Thymus (tissue), 11 donors: ENCODE data around the gene CCL4. TPM values are rescaled to one million over a fixed set of nuclear protein-coding genes. Genes with fewer than 3 reads are reported as not detected.
"Not testable (repeated sequence)": the region's sequence is repeated elsewhere in the genome, so short reads cannot be mapped to it uniquely, and the experiment has no call there.

ENCODE experiments used
- DNase-seq, 9 donors: peaks; one replicate each; pipeline ENCODE4 v3.0.0-alpha.2; 2013; ENCODE audit warnings: low spot score in 9 of 9, low read depth in 6 of 9, missing footprints in 1 of 9
- H3K27ac ChIP-seq, 2 donors: one replicate each; pipeline ENCODE4 v1.5.1; 2013; ENCODE audit warnings: control low read depth in 1 of 2, low read depth in 1 of 2, low read length in 1 of 2, mild to moderate bottlenecking in 1 of 2, moderate library complexity in 1 of 2
- H3K27me3 ChIP-seq, 2 donors: one replicate each; pipeline ENCODE4 v1.5.1; 2013; ENCODE audit warnings: low read length in 1 of 2; ENCODE audit not compliant: control insufficient read depth in 2 of 2, insufficient read depth in 1 of 2
- H3K36me3 ChIP-seq, 2 donors: one replicate each; pipeline ENCODE4 v1.5.1; 2013; ENCODE audit warnings: low read length in 1 of 2, mild to moderate bottlenecking in 1 of 2, moderate library complexity in 1 of 2; ENCODE audit not compliant: control insufficient read depth in 2 of 2, insufficient read depth in 2 of 2
- H3K4me1 ChIP-seq, 2 donors: one replicate each; pipeline ENCODE4 v1.5.1; 2013; ENCODE audit warnings: low read length in 2 of 2; ENCODE audit not compliant: control insufficient read depth in 2 of 2, insufficient read depth in 2 of 2
- H3K4me3 ChIP-seq, 2 donors: one replicate each; pipeline ENCODE4 v1.5.1; 2013; ENCODE audit warnings: low read length in 2 of 2, control low read depth in 1 of 2, mild to moderate bottlenecking in 1 of 2
- H3K9me3 ChIP-seq, 2 donors: one replicate each; pipeline ENCODE4 v1.5.1; 2013; ENCODE audit warnings: low read length in 1 of 2, mild to moderate bottlenecking in 1 of 2; ENCODE audit not compliant: control insufficient read depth in 2 of 2, insufficient read depth in 1 of 2
- WGBS: extraction: QIAGEN DNeasy Blood & Tissue Kit; methylation state at CpG from one replicate; pipeline ENCODE4 v1.1.7; 2013; 5-methylcytosine and 5-hydroxymethylcytosine counted together
- polyA plus RNA-seq: library from polyadenylated mRNA; stranded (reverse); fragments of 200-250 nt; gene quantifications from one replicate; pipeline ENCODE4 v1.2.3, GENCODE V29; 2013
- total RNA-seq: library from RNA; stranded (reverse); fragments of 120-200 nt; gene quantifications from one replicate; pipeline ENCODE4 v1.2.4, GENCODE V29; 2013
- donor health status: healthy.

The CCL4 gene
- total and polyA plus RNA-seq, 2 donors = 7.3 to 15.4 TPM

DNA sequence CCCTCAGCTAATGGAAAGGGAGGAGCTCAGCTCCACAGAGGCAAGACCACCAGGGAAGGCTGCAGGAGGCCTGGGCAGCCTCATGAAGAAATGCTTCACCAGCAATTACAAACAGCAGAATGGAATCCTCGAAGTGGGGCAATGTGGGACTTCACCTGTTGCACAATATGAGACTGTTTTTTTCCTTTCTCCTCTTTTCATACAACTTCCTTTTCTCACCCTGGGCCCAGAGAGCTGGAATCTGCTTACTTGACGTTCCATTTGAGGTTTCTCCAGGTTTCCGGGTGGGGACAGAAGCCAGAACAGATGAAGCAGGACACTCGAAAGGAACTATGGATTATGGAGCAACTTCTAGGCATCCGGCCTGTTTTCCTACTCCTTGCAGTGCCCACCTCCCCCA is 4.6 kb downstream of the CCL4 start:
- not testable (repeated sequence) for H3K4me1 ChIP-seq, H3K9me3 ChIP-seq, DNase-seq, H3K36me3 ChIP-seq, H3K27ac ChIP-seq, H3K27me3 ChIP-seq, H3K4me3 ChIP-seq
- 90% methylated on average over 5 of the region's 5 CpGs for WGBS

DNA sequence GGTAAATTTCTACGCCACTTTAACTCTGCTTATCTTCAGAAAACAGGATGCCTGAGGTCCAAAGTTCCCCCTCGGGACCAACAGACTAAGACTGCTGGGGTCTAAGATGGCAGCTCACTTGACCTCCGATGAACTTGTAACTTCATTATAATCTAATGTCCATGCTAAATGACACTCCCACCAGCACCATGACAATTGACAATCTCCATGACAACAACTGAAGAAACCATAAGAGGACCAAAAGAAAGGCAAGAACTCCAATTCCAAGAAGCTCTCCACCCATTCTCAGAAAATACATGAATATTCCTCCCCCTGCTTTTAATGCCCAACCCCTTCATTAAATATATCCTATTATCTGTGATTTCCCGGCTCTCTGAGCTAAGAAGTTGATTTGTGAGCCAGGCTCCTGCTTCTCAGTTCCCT is 7.5 kb downstream of the CCL4 start:
- Histone ChIP-seq H3K4me3 (no peak overlapping the region), H3K36me3 (no peaks in the 10 kb centered on the region), H3K9me3 (no peaks in the 10 kb centered on the region), H3K27ac (no peak overlapping the region), H3K4me1 (no peaks in the 10 kb centered on the region), H3K27me3 (no peaks in the 10 kb centered on the region)
- 93% methylated on average over 4 of the region's 4 CpGs for WGBS
- DNase-seq = no peak

DNA sequence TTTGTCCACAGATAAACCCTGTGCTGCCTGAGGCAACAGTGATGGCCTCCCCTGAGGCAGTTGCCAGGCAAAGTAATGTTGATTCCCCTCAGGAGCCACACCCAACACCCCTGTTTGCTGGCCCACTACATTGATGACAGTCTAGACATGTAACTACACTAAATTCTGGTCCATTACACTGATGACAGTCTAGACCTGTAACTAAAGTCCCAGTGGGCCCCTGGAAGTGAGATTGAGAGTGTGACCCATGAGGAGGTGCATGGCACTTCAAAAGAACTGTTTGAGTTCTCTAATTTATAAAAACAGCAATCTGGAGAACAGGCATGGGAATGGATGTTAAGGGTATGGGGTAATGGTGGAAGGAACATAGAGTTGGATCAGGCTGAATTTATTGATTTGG is 8.9 kb downstream of the CCL4 start:
- Histone ChIP-seq H3K4me1 (no peaks in the 10 kb centered on the region), H3K27ac (no peak overlapping the region), H3K27me3 (no peaks in the 10 kb centered on the region), H3K4me3 (no peak overlapping the region), H3K36me3 (no peaks in the 10 kb centered on the region), H3K9me3 (no peaks in the 10 kb centered on the region)
- no peak for DNase-seq

DNA sequence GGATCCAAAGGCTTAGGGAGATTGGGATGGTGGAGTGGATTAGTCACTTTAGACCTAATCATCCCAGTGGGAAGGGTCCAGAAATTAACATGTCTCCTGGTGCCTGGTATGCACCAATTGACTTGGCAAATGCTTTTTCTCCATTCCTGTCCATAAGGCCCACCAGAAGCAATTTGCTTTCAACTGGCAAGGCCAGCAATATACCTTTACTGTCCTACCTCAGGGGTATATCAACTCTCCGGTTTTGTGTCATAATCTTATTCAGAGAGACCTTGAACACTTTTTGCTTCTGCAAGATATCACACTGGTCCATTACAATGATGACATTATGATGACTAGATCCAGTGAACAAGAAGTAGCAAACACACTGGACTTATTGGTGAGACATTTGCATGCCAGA is 9.5 kb downstream of the CCL4 start:
- H3K36me3 ChIP-seq, H3K9me3 ChIP-seq, H3K27me3 ChIP-seq, DNase-seq, H3K27ac ChIP-seq, H3K4me1 ChIP-seq, H3K4me3 ChIP-seq: not testable (repeated sequence)
- 87% methylated on average over 1 of the region's 1 CpG for whole genome bisulfite sequencing

DNA sequence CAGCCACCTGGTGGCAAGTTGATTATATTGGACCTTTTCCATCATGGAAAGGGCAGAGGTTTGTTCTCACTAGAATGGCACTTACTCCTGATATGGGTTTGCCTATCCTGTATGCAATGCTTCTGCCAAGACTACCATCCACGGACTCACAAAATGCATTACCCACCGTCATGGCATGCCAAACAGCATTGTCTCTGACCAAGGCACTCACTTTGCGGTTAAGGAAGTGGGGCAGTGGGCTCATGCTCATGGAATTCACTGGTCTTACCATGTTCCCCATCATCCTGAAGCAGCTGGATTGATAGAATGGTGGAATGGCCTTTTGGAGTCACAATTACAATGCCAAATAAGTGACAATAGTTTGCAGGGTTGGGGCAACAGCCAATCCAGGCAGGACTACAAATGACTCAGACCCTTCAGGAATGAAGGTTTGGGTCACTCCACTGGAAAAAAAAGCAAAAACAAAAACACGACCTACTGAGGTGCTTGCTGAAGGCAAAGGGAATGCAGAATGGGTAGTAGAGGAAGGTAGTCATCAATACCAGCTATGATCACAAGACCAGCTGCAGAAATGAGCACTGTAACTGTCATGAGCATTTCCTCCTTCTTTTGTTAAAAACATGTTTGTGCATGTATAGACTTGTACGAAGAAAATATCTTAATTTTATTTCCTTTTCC is 11.5 kb downstream of the CCL4 start:
- not testable (repeated sequence) for H3K4me3 ChIP-seq, H3K36me3 ChIP-seq, H3K27ac ChIP-seq, H3K27me3 ChIP-seq, DNase-seq, H3K4me1 ChIP-seq, H3K9me3 ChIP-seq
- 92% methylated on average over 5 of the region's 5 CpGs for WGBS

DNA sequence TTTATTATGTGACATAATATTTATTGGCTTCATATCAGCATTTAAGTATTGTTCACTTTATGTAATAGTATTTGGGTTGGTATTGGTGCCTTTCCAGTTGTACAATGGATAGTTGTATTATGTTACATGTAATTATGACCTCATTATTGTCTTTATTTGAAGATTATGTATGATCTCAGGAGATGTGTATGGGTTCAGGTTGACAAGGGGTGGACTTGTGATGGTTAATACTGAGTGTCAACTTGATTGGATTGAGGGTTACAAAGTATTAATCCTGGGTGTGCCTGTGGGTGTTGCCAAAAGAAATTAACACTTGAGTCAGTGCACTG is 12.0 kb downstream of the CCL4 start:
- not testable (repeated sequence) for DNase-seq, H3K27me3 ChIP-seq, H3K36me3 ChIP-seq, H3K27ac ChIP-seq, H3K4me1 ChIP-seq, H3K9me3 ChIP-seq, H3K4me3 ChIP-seq

DNA sequence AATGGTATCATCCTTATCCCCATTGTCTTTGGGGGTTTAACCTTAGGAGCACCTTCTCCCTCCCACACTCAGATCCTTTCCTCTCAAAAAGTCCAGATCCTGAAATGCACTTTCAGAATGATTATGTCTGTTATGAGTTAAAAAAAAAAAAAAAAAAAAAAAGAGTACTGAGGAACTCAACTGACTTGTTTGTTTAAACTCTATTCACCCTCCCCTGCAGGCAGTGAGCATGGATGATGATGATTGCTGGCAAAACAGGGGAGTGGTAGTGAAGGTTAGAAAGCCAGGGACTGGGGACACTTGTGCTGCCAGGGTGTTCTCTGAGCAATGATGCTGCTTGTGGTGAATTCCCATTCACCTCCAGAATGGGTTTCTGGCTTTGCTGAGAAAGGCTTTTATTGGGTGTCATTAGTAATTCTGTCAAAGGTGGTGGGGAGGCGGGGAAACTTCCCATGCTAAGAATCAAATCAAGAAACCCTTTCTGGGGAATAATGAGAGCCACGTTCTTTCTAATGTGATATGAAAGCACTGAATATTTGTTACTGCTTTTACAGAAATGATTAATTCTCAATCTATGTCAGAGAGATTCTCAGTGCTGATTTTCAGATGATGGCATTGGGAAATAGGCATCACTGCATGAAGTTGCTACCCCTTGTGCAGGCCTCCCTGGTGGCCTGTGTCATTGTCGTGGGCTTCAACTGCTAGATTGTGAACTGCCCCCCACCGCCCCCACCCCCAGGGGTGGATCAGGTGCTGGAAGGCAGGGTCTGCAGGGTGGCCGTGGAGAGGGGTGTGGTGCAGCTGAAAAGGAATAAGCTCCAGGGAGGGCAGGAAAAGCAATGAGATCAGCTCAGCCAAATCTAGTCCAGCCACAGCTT is 14.1 kb downstream of the CCL4 start:
- Histone ChIP-seq H3K27me3 (no peaks in the 10 kb centered on the region), H3K4me3 (no peak overlapping the region), H3K27ac (no peak overlapping the region), H3K36me3 (no peaks in the 10 kb centered on the region), H3K9me3 (no peaks in the 10 kb centered on the region), H3K4me1 (no peaks in the 10 kb centered on the region)
- DNase-seq = no peak
- WGBS = 61% methylated on average over 5 of the region's 5 CpGs

DNA sequence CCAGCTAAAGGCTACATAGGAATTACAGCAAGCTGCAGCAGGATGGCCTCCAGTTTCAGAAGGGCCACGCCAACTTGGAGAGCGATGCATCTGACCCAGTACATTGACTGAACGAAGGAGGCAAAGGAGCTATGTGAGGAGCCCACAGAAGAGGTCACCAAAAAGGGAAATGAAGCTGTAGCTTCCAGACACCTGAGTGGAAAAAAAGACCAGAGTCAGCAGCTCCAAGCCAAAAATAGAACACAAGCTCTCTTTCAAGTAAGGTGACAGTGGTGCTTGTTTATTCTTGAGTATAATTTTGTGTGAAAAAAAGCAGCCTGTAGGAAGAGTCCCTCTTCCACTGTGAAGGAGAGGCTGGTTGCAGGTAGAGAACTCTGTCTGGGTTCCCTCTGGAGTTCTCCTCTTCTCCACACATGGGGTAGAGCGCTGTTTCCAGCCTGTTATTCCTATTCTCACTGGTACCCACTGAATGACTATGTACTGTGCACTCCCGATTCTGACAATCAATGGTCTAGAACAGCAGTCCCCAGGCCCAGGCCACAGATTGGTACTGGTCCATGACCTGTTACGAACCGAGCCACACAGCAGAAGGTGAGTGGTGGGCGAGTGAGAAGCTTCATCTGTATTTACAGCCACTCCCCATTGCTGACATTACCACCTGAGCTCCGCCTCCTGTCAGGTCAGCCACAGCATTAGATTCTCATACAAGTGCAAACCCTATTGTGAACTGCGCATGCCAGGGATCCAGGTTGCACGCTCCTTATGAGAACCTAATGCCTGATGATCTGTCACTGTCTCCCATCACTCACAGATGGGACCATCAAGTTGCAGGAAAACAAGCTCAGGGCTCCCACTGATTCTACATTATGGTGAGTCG is 15.1 kb downstream of the CCL4 start:
- H3K27ac ChIP-seq = no peak overlapping the region
- H3K27me3 ChIP-seq = no peaks in the 10 kb centered on the region
- WGBS = 96% methylated on average over 12 of the region's 12 CpGs
- DNase-seq = no peak
- no peaks in the 10 kb centered on the region for H3K9me3 ChIP-seq
- no peak overlapping the region for H3K4me3 ChIP-seq
- no peaks in the 10 kb centered on the region for H3K4me1 ChIP-seq
- no peaks in the 10 kb centered on the region for H3K36me3 ChIP-seq

DNA sequence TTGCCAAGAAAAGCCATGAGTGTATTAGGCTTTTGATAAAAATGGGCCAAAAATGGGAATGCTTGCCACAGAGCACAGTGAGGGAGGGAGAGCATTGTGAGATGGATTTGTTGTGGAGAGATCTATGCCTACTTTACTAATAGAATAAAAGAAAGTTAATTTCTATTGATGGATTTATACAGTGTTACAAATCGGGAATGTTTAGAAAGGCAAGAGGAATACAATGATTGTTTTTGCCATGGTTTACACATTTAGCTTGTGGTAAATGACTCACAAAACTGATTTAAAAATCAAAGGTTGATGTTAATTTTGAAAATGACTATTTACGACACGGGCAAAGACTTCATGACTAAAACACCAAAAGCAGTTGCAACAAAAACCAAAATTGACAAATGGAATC is 16.6 kb downstream of the CCL4 start:
- H3K4me1 ChIP-seq = no peaks in the 10 kb centered on the region
- 77% methylated on average over 3 of the region's 3 CpGs for WGBS

More for the DNA sequence above, 16.6 kb downstream of the CCL4 start:
- Histone ChIP-seq H3K4me3 (no peak overlapping the region), H3K27me3 (peaks cover 0 to 3% of the 10 kb centered on the region in 2 donors), H3K27ac (no peak overlapping the region), H3K36me3 (no peaks in the 10 kb centered on the region), H3K9me3 (peaks cover 1 to 7% of the 10 kb centered on the region in 2 donors)
- DNase-seq = no peak
